ENCODE data around the gene FRMD4B. TPM values are rescaled to one million over a fixed set of nuclear protein-coding genes. Genes with fewer than 3 reads are reported as not detected.
A peak's percentile ranks its signal among the peaks of the same experiment; 100 is the strongest.

Gene FRMD4B
- total RNA-seq (2014; rRNA removed; shearing (Covaris generic)): 1.7 and 1.8 TPM in 2 replicates

DNA sequence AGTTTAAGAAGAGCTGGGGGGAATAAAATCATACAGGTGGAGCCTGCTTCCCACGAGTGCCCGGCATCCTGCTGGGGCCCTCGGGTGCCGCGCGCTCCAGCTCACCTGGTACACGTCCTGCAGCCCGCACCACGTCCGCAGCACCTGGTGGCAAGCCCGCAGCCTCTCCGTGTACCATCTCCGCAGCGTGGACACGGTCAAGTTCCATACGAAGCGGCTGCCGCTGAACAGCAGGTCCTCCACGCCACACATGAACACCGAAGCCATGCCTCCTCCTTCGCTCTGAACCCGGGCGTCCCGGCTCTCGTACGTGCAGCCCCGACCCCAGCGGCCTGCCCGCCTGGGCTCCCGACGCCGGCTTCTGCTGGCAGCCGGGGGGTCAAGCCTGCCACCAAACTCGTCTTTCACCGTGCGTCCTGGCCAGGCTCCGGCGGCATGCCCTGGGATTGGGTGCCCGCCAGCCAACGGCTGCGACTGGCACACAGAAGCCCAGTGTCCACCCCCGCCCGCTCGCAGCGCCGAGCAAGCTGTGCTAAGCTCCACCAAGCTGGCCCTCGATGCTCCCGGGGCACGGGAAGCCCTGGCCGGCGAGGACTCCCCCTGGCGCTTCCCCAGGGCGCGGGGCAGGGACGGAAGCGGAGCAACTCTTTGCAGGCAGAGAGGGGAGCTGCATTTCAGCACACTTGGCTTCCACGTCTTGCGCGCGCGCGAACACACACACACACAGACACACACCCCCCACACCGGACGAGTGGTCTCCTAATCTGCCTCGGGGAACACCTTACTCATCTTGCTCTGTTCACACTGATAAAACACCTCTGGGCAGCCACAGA, at the start of gene FRMD4B:
TSS of gene FRMD4B (minus strand) at position 366 of the 833 bp plus-strand sequence. CDS start at position 267, 99 bp downstream.
- DNase-seq (ENCODE audit: low read depth): peak; percentile 61

DNA sequence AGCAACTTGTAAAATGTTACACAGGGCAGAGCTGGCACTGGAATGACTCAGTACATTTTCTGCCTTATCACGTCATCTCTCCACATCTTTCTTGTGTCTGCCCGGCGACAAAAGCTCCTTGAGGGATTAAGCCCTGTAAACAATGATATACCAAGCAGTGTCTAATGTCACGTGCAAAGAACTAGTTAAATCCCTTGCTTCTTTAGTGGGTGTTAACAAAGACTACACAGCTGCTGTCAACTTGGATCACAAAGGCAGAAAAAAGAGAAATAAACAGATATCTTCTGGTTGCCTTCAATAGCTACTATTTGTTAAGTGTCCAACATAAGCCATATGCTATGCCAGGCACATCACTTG, 48.1 kb upstream of the FRMD4B start:
- peak; percentile 49 for DNase-seq (ENCODE audit: low read depth)

DNA sequence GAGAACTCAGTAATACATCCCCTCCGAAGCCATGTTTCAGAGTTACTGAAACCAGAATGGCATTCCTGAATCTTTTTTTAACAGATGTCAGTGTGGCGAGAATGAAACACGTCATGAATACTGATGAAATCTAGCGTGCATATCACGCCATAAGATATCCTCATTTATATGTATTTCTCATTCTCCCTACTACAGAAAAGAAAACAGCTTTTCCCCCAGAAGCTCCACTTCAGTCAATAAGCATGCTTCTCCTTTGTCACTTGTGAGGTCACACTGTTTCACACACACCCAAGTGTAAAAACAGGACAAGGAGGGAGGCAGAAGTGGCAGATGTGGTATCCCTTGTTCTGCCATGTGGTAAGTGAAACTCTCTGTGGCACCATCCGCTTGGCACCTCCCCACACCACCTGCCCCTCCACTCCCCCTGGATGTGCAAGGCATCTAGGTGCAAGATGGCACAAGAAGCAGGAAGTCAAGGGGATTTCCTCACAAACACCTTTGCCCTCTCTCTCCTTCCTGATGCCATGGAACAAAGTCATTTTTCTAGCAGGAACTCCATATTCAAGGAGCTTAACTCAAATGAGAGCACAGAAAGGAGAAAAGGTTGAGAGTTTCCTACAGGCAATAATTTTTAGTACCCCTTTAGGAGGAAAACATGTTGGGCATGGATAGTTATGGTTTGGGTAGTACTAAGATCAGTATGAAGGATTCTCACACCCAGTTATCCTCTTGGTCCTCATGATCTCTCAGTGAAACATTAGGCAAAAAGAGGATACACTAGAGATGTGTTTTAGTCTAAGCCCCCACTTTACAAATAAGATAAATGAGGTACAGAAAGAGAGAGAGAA, 47.5 kb upstream of the FRMD4B start:
- no peak for DNase-seq (ENCODE audit: low read depth)

DNA sequence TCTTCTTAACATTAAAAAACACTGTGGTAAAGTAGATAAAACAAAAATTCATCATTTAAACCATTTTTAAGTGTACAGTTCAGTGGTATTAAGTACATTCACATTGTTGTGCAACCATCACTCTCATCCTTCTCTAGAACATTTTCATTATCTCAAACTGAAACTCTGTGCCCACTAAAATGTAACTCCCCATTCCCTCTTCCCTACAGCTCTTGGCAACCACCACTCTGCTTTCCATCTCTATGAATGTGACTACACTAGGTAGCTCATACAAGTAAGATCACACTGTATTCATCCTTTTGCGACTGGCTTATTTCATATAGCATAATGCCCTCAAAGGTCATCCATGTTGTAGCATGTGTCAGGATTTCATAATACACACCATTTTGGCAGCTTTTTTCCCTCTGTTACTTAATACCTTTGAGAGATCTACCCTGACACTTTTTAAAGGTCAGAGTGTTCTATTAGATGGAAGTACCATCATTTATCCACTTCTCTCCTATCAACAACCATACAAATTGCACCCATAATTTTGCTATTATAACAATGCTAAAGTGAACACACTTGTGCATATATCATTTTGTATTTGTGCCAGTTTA, 42.9 kb upstream of the FRMD4B start:
- DNase-seq (ENCODE audit: low read depth): no peak

DNA sequence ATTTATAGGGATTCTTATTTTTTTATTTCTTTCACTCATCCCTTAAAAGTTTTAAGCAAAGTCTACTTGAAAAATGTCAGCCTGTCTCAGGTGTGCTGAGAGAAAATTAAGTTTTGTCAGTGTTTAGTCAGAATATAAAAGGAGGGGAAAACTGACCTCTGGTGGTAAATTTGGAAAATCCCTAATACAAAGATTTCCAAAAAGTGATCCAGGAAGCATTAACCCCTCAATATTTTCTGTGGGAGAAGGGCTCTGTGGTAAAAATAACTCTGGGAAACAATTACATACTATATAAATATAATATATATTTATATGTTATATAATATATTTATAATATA, 41.0 kb upstream of the FRMD4B start:
- no peak for DNase-seq (ENCODE audit: low read depth)

DNA sequence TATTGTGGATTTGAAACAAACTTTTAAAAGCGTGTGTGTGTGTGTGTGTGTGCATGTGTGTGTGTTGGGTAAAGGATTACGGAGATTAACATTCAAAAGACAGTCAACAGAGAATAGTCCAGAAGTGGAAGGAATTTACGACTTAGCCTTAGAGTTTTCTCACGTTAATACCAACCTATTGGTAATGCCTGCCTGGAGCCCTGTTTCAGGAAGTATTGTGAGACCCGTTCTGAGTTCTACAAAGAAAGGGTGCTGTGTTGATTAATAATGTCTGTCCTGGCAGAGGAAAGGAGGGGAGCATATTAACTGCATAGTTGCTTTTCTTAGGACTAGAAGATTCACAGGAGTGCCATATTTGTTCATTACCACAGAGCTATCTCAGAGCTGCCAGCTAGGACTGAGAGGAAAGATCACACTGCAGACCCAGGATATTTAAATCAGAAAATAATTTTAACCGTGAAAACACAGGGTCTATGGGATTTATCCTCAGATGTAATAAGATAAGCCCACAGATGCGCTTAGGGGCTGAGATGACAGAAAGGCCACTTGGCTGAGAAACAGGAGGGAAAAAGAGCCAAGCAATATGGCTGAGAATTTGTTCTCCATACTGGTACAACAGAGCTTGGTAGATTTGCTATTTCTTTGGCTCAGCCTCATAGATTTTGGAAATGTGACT, 40.5 kb upstream of the FRMD4B start:
- no peak for DNase-seq (ENCODE audit: low read depth)

DNA sequence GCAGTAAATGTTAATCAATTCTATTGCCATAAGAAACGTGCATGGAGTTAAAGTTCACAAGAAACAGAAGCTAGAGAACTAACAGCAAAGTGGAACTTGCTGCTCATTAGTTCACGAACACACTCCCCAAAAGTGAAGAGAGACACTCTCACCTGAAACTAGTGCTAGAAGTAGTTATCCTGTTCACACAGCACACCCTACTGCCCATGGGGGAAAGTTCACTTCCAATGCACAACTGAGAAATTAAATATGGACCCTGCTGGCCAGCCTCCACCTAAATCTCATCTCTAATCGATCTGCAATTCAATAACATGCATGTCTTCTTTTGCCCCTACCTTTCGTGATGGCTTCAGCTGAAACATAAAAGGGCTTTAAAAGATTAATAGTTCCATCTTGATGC, 39.4 kb upstream of the FRMD4B start:
- DNase-seq (ENCODE audit: low read depth): peak; percentile 15

DNA sequence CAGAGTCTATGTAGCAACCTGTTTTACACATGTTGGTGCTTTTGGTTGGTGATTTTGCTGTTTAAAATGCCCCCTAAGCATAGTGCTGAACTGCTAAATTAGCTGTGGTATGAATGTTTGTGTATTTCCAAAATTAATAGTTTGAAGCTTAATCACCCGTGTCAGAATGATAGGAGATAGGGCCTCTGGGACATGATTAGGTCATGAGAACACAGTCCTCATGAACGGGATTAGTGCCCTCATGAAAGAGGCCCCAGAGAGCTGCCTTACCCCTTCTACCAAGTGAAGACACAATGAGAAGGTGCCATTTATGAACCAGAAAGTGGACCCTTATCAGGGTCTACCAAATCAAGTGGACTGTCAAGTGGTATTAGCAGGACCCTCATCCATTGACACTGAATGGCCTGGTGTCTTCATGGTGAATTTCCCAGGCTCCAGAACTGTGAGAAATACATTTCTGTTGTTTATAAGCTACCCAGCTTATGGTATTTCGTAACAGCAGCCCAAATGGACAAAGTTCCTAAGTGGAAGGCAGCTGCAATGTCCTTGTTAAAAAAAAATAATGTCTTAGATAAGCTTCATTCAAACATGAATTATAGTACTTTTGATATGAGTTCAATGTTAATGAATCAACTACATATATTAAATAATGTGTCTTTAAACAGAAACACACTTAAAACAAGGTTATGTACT, 37.7 kb upstream of the FRMD4B start:
- DNase-seq (ENCODE audit: low read depth): no peak

DNA sequence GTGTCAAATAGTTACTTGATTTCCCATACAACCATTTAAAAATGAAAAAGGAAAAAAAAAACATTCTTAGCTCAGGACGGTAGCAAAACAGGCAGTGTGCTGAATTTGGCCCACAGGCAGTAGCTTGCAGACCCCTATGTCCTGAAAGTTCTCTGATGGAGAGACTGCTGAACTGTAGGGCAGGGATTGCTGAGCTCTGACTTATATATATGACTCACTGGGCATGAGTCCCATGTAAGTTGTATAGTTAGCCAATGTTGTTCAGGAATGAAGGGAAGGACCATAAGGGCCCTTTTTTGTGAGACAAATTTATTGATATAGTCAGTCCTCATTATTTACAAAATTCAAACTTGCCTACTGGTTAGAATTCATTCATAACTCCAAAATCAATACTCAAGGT, 36.9 kb upstream of the FRMD4B start:
- no peak for DNase-seq (ENCODE audit: low read depth)

DNA sequence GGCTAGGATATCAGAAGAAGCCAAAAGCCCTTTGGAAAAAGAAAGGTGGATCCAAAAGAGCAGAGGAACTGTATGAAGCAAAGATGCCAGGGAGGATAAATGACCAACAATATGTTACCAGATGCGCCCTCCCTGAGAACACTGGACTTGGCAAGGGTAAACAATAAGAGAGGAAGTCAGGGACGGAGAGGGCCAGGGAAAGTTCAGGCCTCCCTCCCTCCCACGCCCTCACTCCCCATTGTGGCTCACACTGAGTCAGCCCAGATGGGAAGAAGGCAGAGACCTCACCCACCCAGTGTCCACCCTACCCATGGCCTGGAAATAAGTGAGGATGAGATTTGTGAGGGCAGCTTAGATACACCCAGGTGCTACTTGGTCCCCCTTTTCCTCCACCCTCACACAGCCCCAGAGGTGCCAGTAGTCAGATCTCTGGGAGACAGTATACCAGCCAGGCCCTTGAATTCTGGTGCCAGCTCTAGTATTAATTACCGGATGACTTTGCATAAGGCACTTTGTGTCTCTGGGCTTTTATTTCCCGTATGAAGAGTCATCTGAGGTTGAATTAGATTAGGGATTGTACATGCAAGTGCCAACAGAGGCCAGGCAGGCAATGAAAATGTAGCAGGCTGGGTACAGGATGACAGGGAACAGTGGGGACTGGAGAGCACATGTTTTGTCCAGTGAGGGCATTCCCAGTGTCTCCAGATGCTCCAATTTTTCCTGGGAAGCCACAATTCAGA, 35.1 kb upstream of the FRMD4B start:
- DNase-seq (ENCODE audit: low read depth): peak; percentile 25

DNA sequence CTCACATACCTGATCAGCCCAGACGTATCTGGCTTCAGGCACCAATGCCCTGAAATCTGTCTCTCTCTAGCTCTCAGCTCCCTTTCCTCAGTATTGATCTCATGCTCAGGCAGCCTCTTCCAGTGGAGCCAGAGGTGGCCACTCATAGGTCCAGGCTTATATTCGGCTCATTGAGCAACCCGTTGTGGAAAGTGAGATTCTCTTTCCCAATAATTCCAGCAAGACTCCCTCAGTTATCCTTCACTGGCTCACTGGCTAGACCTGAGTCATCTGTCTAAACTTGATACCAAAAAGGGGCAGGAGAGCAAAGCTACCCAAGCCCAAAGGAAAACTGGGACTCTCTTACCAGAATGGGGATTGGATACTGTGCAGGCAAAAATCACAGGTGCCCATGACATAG, 33.4 kb upstream of the FRMD4B start:
- no peak for DNase-seq (ENCODE audit: low read depth)

DNA sequence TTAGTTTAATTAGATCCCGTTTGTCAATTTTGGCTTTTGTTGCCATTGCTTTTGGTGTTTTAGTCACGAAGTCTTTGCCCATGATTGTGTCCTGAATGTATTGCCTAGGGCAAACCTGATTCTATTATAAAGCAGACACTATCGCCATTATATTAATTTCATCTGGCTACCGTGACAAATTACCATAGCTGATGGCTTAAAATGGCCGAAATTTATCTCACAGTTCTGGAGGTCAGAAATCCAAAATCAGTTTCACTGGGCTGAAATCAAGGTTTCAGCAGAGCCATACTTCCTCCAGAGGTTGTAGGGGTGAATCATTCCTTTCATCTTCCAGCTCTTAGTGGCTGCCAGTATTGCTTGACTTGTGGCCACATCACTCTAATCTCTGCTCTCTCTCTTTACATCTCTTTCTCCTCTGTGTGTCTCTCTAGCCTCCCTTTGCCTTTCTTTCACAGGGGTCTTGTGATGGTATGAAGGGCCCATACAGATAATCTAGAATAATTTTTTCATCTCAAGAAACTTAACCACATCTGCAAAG, 31.7 kb upstream of the FRMD4B start:
- DNase-seq (ENCODE audit: low read depth): no peak

DNA sequence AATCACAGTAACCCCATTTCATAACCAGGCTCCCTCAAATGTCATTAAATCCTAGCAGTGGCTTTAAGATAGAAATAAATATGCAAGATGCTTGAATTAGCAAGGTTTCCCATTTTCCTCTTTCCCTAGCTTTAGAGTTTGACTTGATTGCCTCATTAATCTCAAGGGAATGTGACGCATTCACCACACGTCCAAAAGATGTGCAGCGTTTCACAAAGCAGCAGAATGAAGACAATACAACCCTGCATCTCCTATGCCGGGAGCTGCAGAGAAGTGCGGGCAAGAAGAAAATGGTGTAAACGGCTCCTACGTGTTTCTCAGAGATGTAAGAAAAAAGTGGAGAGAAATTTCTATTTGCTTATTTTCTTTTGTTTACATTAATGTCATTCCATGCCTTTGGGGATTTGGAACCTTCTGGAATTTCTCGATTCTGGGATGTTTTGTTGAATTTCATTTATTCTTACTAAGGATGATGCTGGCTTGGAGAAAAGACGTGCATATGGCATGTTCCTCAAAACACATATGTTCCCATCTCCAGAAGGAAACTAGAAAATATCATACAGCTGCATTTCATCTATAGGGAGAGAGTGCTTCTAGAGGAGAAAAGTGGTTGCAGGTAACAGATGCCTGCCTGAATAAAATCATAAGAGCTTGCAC, 27.8 kb upstream of the FRMD4B start:
- DNase-seq (ENCODE audit: low read depth): no peak

DNA sequence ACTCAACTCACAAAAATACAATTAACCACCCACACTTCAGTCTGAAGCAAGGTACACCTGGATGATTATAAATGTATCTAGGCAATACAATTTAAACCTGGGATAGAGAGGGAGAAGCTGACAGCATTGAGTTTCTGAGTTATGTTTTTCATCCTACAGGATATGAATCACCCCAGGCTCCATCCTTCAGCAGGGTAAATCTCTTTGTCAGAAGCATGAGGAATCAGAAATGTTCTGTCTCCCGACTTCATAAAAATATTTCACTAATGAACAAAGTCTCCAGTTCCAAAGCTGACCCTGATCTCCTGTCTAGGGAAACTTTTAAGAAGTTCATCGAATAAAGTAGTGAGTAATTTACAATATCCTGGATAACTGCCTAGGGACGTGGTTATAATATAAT, 25.5 kb upstream of the FRMD4B start:
- DNase-seq (ENCODE audit: low read depth): peak; percentile 48

DNA sequence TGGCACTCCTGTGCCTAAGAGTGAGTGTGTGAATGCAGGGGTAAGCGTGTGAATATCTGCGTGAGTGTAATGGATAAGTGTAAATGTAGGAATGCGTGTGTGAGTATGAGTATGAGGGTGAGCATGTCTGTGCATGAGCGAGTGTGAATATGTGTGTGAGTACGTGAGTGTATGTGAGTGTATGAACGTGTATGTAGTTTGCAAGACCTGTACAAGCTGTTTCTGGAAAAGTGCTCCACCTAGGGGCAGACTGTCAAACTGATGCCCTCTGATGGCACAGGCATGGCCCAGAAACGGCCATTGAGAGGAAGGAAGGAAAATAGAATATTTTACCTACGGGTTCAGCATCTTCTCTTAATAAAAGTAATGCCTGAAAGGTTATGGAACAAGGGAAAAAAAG, 24.4 kb upstream of the FRMD4B start:
- DNase-seq (ENCODE audit: low read depth): peak; percentile 57

DNA sequence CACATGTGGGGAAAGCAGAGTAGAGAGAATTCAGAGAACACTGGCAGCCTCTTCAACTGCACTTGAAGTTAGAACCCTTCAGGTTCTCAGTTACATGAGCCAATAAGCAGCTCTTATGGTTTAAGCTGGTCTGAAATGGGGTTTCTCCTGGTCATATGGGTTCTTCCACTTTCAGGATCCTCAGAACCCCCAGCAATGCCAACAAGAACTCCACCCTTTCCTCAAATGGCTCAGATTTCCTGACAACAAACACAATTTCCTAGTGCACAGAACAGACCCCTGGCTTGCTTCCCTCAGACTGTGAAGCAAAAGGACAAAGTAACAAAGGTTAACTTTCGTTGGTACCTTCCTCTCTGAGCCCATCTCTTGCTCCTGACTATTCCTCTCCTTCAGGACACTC, 23.9 kb upstream of the FRMD4B start:
- DNase-seq (ENCODE audit: low read depth): no peak

DNA sequence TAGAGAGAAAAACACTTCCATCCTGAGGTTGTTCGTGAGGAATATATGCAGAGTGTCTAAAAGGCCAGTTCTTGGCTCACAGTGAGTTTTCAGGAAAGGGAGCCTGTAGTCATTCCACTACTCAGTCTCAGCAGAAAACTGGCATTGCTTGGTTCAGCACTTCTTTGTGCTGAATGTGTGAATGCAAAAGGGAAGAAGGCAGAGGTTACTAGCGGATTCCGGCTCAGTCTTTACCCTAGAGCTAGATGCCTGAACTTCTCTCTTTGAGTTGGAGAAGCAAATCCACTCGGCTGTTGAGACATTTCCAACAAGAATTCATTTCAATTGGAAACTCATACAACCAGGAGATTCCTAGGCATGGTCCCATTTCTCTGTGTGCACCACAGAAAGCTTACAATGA, 23.1 kb upstream of the FRMD4B start:
- DNase-seq (ENCODE audit: low read depth): no peak

DNA sequence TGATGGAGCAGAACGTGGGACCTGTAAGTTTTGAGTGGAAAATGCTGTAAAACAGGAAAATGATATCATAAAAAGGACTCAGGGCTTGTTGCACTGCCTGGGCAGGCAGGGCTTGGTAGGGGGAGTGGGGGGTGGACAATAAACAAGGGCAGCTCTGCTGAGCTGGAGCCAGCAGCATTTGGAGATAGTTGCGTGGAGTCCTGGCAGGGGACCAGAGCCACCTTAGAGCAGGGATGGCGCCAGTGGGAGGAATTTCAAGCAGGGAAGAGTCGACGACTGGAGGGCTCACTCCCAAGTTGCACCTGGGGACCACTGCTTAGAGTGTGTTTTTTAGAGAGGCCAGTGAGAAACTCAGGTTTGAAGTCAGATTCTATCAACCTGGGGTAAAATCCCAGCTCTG, 22.7 kb upstream of the FRMD4B start:
- no peak for DNase-seq (ENCODE audit: low read depth)

DNA sequence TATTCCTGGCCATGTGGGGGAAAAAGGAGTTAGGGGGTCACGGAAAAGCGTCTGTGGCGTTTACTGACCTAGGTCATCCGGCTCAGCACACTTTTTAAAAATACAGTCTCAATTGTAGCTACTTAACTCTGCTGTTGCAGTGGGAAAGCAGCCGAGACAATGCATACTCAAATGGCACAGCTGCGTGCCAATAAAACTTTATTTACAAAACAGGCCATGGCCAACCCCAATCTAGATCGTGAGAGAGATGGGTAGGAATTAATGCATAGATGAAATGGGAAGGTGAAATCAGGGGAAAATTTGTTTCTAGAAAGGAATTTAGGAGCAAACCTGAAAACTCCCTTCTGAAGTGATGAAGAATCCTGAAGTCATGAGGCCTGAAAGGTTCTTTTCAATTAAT, 22.0 kb upstream of the FRMD4B start:
- no peak for DNase-seq (ENCODE audit: low read depth)

DNA sequence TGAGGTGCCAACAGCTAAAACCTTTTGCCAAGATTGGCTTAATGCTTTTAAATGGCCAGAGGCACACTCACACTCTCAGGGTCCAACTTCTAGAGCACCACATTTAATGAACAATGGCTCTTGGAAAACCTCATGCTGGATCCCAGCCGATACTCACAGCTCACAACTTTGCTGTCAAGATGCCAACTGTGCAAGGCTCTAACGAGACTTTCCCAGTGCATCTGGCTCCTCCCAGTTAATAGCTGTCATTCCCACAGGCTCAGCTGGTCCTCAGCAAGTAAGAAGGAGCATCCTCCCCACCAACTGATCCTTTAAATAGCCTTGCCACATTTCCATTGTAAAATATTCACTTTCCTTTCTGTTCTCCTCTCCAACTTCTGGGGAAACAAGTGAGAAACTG, 20.3 kb upstream of the FRMD4B start:
- DNase-seq (ENCODE audit: low read depth): no peak
